IPS DF 19.7 (cell line): ENCODE data around the gene HDGFL1.

ENCODE experiments used
- DNase-seq: peaks from one replicate; pipeline ENCODE4 v3.0.0-alpha.2; 2013; ENCODE audit warnings: low read depth, low spot score

Gene HDGFL1

DNA sequence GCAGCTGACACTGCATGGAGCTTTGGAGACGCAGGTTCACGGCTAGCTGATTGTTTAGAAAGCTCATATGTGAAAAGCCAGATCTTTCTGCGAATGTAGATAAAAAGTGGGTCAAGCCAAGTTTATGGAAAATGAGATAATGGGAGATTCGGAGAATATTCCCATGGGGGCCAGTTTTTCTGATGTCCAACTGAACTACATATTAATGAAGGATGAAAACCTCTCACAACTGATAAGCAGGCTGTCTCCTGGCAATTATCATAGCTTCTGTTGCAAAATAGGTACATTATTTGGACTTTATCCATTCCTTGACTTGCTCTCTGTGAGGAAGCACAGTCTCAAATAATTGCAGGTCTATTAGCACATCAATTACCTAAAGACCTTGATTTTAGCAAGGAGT lies 21.1 kb downstream of the HDGFL1 start:
- no peak for DNase-seq

GRCh38 chr6:22593895-22594294 lies 24.5 kb downstream of the HDGFL1 start:
- DNase-seq = no peak

DNA sequence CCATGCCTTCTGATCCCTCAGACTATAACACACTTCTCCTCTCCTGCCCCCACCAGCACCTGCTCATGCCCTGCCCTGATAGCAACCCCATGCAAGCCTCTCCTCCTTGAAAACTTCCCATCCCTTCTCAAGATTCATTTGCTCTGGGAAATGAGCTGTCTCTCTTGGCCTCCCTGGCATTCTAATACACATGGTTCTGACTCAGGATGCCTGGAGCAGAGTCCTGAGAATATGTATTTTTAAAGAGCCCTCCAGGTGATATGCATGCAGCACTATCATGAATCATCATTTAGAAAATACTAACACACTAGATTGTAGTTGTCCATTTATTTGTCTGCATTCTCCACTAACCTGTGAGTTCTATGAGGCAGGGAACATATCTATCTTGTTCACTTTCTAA lies 26.6 kb downstream of the HDGFL1 start:
- DNase-seq = no peak

- no peak for DNase-seq
These were observed 29.0 kb downstream of the HDGFL1 start for GRCh38 chr6:22598339-22598738.

GRCh38 chr6:22600059-22600458 lies 30.7 kb downstream of the HDGFL1 start:
- DNase-seq = no peak

DNA sequence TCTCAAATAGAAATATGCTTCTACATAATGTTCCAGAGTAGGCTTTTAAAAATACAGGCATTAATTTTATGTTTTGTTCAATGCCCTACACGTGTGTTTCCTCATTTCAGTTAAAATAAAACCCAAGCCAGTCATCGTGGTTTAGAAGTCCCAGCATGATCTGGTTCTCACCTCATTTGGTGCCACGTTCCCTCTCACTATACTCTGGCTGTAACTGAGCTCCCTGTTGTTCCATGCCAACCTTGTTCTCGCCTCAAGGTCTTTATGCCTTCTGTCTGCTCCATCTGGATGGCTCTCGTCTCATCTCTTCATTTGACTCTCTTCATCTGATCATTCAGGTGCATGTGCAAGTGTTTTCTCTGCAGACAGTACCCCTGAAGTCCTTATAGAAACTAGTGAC lies 32.6 kb downstream of the HDGFL1 start:
- DNase-seq = no peak

DNA sequence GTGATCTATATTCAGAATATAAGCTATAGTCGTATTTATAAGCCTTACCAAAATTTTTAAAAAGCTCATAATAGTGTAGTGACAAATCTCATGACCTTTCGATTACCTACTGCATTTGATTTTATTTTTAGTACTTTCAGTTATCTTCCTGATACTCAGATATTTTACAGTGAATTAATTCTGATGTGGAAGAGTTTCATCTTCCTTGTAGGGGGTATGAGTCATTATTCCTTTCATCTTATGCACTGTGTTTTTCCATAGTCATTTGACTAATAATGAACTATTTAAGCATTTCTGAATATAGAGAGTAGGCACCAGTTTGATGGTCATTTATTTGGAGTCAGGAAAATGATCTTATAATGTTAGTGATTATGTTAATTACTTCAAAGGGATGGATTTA lies 36.4 kb downstream of the HDGFL1 start:
- no peak for DNase-seq

DNA sequence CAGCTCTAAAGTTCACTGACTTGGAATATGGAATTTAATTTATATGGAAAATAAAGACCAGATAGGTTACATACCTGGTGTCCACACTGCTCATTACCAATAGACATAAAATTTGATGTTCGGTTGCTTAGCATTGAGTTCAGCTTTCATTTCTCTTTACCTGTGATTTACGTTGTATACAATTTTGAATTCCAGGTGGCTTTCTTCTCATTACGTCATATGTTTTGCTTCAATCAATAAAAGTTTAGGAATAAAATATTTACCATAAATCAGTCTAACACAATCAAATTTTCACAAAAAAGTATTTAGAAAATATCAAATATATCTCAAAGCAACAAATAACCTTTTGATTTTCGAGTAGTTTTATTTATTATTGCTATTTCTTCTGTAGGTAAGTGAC lies 40.8 kb downstream of the HDGFL1 start:
- DNase-seq = no peak

- DNase-seq = no peak
These were observed 42.9 kb downstream of the HDGFL1 start for GRCh38 chr6:22612236-22612635.

- no peak for DNase-seq
These were observed 43.7 kb downstream of the HDGFL1 start for GRCh38 chr6:22613051-22613450.

GRCh38 chr6:22613695-22614094 lies 44.3 kb downstream of the HDGFL1 start:
- no peak for DNase-seq

DNA sequence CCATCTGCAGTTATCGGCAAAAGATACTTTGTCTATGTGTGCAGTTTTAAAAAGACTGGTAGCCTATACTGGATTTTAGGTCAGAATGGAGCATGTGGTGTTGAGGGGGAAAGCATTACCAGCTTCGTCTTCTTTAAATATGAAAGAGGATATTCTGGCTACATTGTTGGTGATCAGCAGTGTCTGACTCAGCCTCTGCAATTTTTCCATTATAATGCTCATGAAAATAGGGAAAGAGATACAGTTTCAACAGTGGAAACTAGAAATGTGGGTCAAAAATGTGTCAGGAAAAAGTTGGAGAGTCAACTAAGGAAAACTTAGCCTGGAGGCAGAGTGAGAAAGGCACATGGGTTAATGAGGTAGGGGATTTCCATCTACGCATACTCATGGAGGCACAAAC lies 45.2 kb downstream of the HDGFL1 start:
- no peak for DNase-seq

- DNase-seq = no peak
These were observed 51.7 kb downstream of the HDGFL1 start for GRCh38 chr6:22621028-22621427.
